SK-N-SH (cell line): ENCODE results near the gene PISD.
A peak's percentile ranks its signal among the peaks of the same experiment; 100 is the strongest.

ENCODE experiments used
- CTCF ChIP-seq: fragments of 200-600 bp; sonication (generic); IDR thresholded peaks from 2 replicates; pipeline ENCODE4 v1.6.1; 2017; ENCODE audit warnings: antibody characterized with exemption, mild to moderate bottlenecking, moderate library complexity
- EZH2phosphoT487 ChIP-seq: fragments of 200-600 bp; sonication (generic); IDR thresholded peaks from 2 replicates; pipeline ENCODE4 v1.6.1; 2017; ENCODE audit warnings: low read depth, mixed run types, mild to moderate bottlenecking, antibody characterized with exemption, moderate library complexity, borderline replicate concordance
- GABPA ChIP-seq: IDR thresholded peaks from 2 replicates; pipeline ENCODE4 v1.4.0; 2012; ENCODE audit warnings: low read depth, mild to moderate bottlenecking
- PBX3 ChIP-seq: IDR thresholded peaks from 2 replicates; pipeline ENCODE4; 2012
- POLR2AphosphoS5 ChIP-seq: IDR thresholded peaks from 2 replicates; pipeline ENCODE4 v1.6.1; 2012; ENCODE audit warnings: low read depth, low read length
- TEAD4 ChIP-seq: IDR thresholded peaks from 2 replicates; pipeline ENCODE4 v1.4.0; 2012; ENCODE audit warnings: mild to moderate bottlenecking, borderline replicate concordance; ENCODE audit not compliant: insufficient read depth
- YY1 ChIP-seq: IDR thresholded peaks from 2 replicates; pipeline ENCODE4 v1.4.0; 2012; ENCODE audit warnings: low read depth, mild to moderate bottlenecking

GRCh38 chr22:31661851-31662667 lies at the start of gene PISD:
- TF ChIP-seq CTCF (no peak), TEAD4 (no peak), POLR2AphosphoS5 (peak; percentile 91), GABPA (no peak), PBX3 (no peak), EZH2phosphoT487 (no peak), YY1 (peak; percentile 97)
